GM12891 (cell line): ENCODE results near the gene GPR78.

ENCODE experiments used
- POLR2A ChIP-seq: IDR thresholded peaks from 2 replicates; pipeline ENCODE4 v1.6.1; 2011; ENCODE audit warnings: low read depth, low read length, control low read depth
- POLR2AphosphoS5 ChIP-seq: IDR thresholded peaks from 2 replicates; pipeline ENCODE4 v1.6.1; 2011; ENCODE audit warnings: low read depth, low read length, control low read depth
- POU2F2 ChIP-seq: IDR thresholded peaks from 2 replicates; pipeline ENCODE4 v1.6.1; 2011; ENCODE audit warnings: low read depth, mild to moderate bottlenecking, control low read depth, low read length, moderate library complexity
- SPI1 ChIP-seq: IDR thresholded peaks from 2 replicates; pipeline ENCODE4 v1.6.1; 2011; ENCODE audit warnings: low read depth, low read length, control low read depth
- TAF1 ChIP-seq: IDR thresholded peaks from 2 replicates; pipeline ENCODE4 v1.6.1; 2011; ENCODE audit warnings: low read depth, low read length, control low read depth

DNA sequence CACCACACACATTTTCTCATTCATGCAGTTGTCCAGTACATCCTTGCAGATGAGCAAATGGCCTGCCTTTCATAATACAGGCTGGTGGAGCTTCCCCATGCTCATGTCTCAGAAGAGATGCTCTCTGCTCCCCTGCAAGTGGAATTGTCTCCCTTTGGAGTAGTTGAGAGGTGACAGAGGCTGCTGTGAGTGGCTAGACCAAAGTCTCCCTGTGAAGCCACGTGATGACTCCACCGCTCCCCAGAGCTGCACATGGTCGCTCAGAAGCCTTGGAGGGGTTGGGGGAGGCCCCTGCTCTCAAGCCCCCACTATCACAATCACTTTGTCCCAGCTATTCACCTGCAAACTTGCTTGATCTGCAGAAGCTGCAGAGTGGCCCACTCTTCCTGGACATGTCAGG, 1.5 kb upstream of the GPR78 start:
- TF ChIP-seq POLR2AphosphoS5 (no peak), POLR2A (no peak), TAF1 (no peak), SPI1 (no peak), POU2F2 (no peak)
